HS-27A (cell line): Measurements from ENCODE around the gene TM4SF4.
"Not testable (repeated sequence)": the region's sequence is repeated elsewhere in the genome, so short reads cannot be mapped to it uniquely, and the experiment has no call there.

Source experiments
- DNase-seq: peaks from one replicate; pipeline ENCODE4 v3.0.0-alpha.2; 2012; ENCODE audit warnings: low read depth, missing footprints

TM4SF4 gene

GRCh38 chr3:149474250-149474817 lies at the start of gene TM4SF4:
Gene TM4SF4 (plus strand): TSS chr3:149474697. CDS start chr3:149474878, 181 bp downstream.
- DNase-seq: no peak

GRCh38 chr3:149424918-149425317 lies 49.6 kb upstream of the TM4SF4 start:
- DNase-seq: no peak

- no peak for DNase-seq
Observed at GRCh38 chr3:149426325-149426724, 48.2 kb upstream of the TM4SF4 start.

GRCh38 chr3:149428087-149428486 lies 46.4 kb upstream of the TM4SF4 start:
- DNase-seq: no peak

- DNase-seq: no peak
Observed at GRCh38 chr3:149430216-149430615, 44.3 kb upstream of the TM4SF4 start.

GRCh38 chr3:149432149-149432548 lies 42.3 kb upstream of the TM4SF4 start:
- DNase-seq: no peak

GRCh38 chr3:149435996-149436885 lies 38.3 kb upstream of the TM4SF4 start:
- no peak for DNase-seq

- DNase-seq: no peak
Observed at GRCh38 chr3:149437286-149437685, 37.2 kb upstream of the TM4SF4 start.

- DNase-seq: no peak
Observed at GRCh38 chr3:149437710-149438109, 36.8 kb upstream of the TM4SF4 start.

- DNase-seq: no peak
Observed at GRCh38 chr3:149438981-149439380, 35.5 kb upstream of the TM4SF4 start.

GRCh38 chr3:149441642-149442041 lies 32.9 kb upstream of the TM4SF4 start:
- DNase-seq: no peak

- no peak for DNase-seq
Observed at GRCh38 chr3:149442043-149442442, 32.5 kb upstream of the TM4SF4 start.

- no peak for DNase-seq
Observed at GRCh38 chr3:149442851-149443544, 31.5 kb upstream of the TM4SF4 start.

GRCh38 chr3:149443545-149443912 lies 31.0 kb upstream of the TM4SF4 start:
- no peak for DNase-seq

- DNase-seq: not testable (repeated sequence)
Observed at GRCh38 chr3:149444867-149445266, 29.6 kb upstream of the TM4SF4 start.

- DNase-seq: peak; percentile 80
Observed at GRCh38 chr3:149448331-149448831, 26.1 kb upstream of the TM4SF4 start.

GRCh38 chr3:149449182-149449581 lies 25.3 kb upstream of the TM4SF4 start:
- DNase-seq: no peak

GRCh38 chr3:149449799-149450198 lies 24.7 kb upstream of the TM4SF4 start:
- peak; percentile 53 for DNase-seq

- DNase-seq: no peak
Observed at GRCh38 chr3:149450281-149450680, 24.2 kb upstream of the TM4SF4 start.

GRCh38 chr3:149452036-149452435 lies 22.5 kb upstream of the TM4SF4 start:
- DNase-seq: no peak

GRCh38 chr3:149453140-149453805 lies 21.2 kb upstream of the TM4SF4 start:
- no peak for DNase-seq

GRCh38 chr3:149454746-149455145 lies 19.8 kb upstream of the TM4SF4 start:
- no peak for DNase-seq
